HG02973 (cell line): ENCODE data around the gene EIF3B.
A peak's percentile ranks its signal among the peaks of the same experiment; 100 is the strongest.
"Not testable (repeated sequence)": the region's sequence is repeated elsewhere in the genome, so short reads cannot be mapped to it uniquely, and the experiment has no call there.

ENCODE experiments used
- ATAC-seq: cut with Tn5 transposase; IDR thresholded peaks from one replicate; pipeline ENCODE4 v1.9.1; 2021; ENCODE audit warnings: moderate library complexity; ENCODE audit not compliant: unreplicated experiment

The EIF3B gene

GRCh38 chr7:2399848-2400587, 45.4 kb downstream of the EIF3B start:
- ATAC-seq: no peak

GRCh38 chr7:2402687-2403013, 48.0 kb downstream of the EIF3B start:
- ATAC-seq: no peak

- peak; percentile 33 for ATAC-seq
Observed at GRCh38 chr7:2403014-2403717, 48.5 kb downstream of the EIF3B start, which contains the start of gene CHST12. CHST12 (plus strand) TSS chr7:2403611; CDS start chr7:2432640, 29,029 bp downstream.

- ATAC-seq: peak; percentile 6
Observed at GRCh38 chr7:2403718-2404648, 49.4 kb downstream of the EIF3B start.

GRCh38 chr7:2404714-2405119, 50.1 kb downstream of the EIF3B start:
- no peak for ATAC-seq

GRCh38 chr7:2405201-2405600, 50.6 kb downstream of the EIF3B start:
- ATAC-seq: no peak

- ATAC-seq: peak; percentile 34
Observed at GRCh38 chr7:2405601-2406345, 51.1 kb downstream of the EIF3B start.

- ATAC-seq: no peak
Observed at GRCh38 chr7:2409745-2410414, 55.3 kb downstream of the EIF3B start.

- no peak for ATAC-seq
Observed at GRCh38 chr7:2411049-2411448, 56.4 kb downstream of the EIF3B start.

- no peak for ATAC-seq
Observed at GRCh38 chr7:2411815-2412586, 57.4 kb downstream of the EIF3B start.

- ATAC-seq: no peak
Observed at GRCh38 chr7:2412587-2413201, 58.1 kb downstream of the EIF3B start.

GRCh38 chr7:2416063-2416462, 61.4 kb downstream of the EIF3B start:
- ATAC-seq: no peak

- ATAC-seq: no peak
Observed at GRCh38 chr7:2416650-2417049, 62.0 kb downstream of the EIF3B start.

- not testable (repeated sequence) for ATAC-seq
Observed at GRCh38 chr7:2417178-2417577, 62.6 kb downstream of the EIF3B start.

GRCh38 chr7:2417981-2418481, 63.4 kb downstream of the EIF3B start:
- ATAC-seq: no peak

GRCh38 chr7:2420216-2420933, 65.7 kb downstream of the EIF3B start:
- ATAC-seq: no peak

- no peak for ATAC-seq
Observed at GRCh38 chr7:2421943-2422310, 67.3 kb downstream of the EIF3B start.

- no peak for ATAC-seq
Observed at GRCh38 chr7:2425749-2426148, 71.1 kb downstream of the EIF3B start.
